Activated B cell treated with CpG ODN at 0.5 μM for 24 hours (primary cell): Measurements from ENCODE around the gene BANP. TPM values are rescaled to one million over a fixed set of nuclear protein-coding genes. Genes with fewer than 3 reads are reported as not detected.
"Not testable (repeated sequence)": the region's sequence is repeated elsewhere in the genome, so short reads cannot be mapped to it uniquely, and the experiment has no call there.

Experiments
- ATAC-seq: fragments of 200-7000 bp; cut with Tn5 transposase; one replicate; pipeline ENCODE4 v1.10.0; 2021; ENCODE audit warnings: low read depth, mild to moderate bottlenecking, moderate library complexity
- CTCF ChIA-PET: fragments of 350-600 bp; sonication (Branson Sonifier 250); formaldehyde crosslinking; loops from one replicate; lab custom pipeline; 2021; ENCODE audit warnings: antibody characterized with exemption; lab: Charles Lee
- POLR2A ChIA-PET: fragments of 350-600 bp; sonication (Branson Sonifier 250); formaldehyde crosslinking; loops from one replicate; lab custom pipeline; 2021; ENCODE audit warnings: antibody characterized with exemption; lab: Charles Lee
- DNase-seq: peaks from one replicate; pipeline ENCODE4 v3.0.0; 2022
- H3K27ac Mint-ChIP-seq: one replicate; pipeline ENCODE4 v1.8.0; 2020; ENCODE audit warnings: mixed read lengths
- H3K27me3 Mint-ChIP-seq: one replicate; pipeline ENCODE4 v1.8.0; 2021; ENCODE audit warnings: mixed read lengths
- H3K36me3 Mint-ChIP-seq: one replicate; pipeline ENCODE4 v1.8.0; 2021; ENCODE audit warnings: low read depth, mixed read lengths
- H3K4me1 Mint-ChIP-seq: one replicate; pipeline ENCODE4 v1.8.0; 2021; ENCODE audit warnings: mixed read lengths
- H3K4me3 Mint-ChIP-seq: one replicate; pipeline ENCODE4 v1.8.0; 2020; ENCODE audit warnings: mild to moderate bottlenecking, mixed read lengths
- H3K9me3 Mint-ChIP-seq: one replicate; pipeline ENCODE4 v1.8.0; 2020; ENCODE audit warnings: mixed read lengths
- intact Hi-C: fragments of 100-400 bp; cut with micrococcal nuclease; formaldehyde crosslinking; loops from one replicate; pipeline ENCODE4 v1.15.1; 2024
- total RNA-seq: library from RNA; stranded (reverse); gene quantifications from 2 replicates; pipeline ENCODE4 v1.2.3, GENCODE V29; 2022
- TF ChIP-seq, protein P1 (sequence below): fragments of 200-600 bp; IDR thresholded peaks from one replicate; pipeline ENCODE4 v1.8.0; 2022; ENCODE audit warnings: antibody characterized with exemption, mild to moderate bottlenecking

Gene BANP
- total RNA-seq, 1 donor from 2014 or later: 72.3 TPM

GRCh38 chr16:88084881-88085280 lies 133.6 kb downstream of the BANP start:
- peaks cover 21% of the 10 kb centered on the region for H3K36me3 Mint-ChIP-seq
- H3K27me3 Mint-ChIP-seq: no peaks in the 10 kb centered on the region
- POLR2A ChIA-PET: interaction anchor here (0.6 to 0.7 kb wide), 4 partner anchors 9 to 42 kb away, joined by 3 to 5 read pairs (median 3); no protein-coding TSS in a partner anchor
- ATAC-seq (no peak), DNase-seq (no peak)
- TF ChIP-seq, protein P1, sequence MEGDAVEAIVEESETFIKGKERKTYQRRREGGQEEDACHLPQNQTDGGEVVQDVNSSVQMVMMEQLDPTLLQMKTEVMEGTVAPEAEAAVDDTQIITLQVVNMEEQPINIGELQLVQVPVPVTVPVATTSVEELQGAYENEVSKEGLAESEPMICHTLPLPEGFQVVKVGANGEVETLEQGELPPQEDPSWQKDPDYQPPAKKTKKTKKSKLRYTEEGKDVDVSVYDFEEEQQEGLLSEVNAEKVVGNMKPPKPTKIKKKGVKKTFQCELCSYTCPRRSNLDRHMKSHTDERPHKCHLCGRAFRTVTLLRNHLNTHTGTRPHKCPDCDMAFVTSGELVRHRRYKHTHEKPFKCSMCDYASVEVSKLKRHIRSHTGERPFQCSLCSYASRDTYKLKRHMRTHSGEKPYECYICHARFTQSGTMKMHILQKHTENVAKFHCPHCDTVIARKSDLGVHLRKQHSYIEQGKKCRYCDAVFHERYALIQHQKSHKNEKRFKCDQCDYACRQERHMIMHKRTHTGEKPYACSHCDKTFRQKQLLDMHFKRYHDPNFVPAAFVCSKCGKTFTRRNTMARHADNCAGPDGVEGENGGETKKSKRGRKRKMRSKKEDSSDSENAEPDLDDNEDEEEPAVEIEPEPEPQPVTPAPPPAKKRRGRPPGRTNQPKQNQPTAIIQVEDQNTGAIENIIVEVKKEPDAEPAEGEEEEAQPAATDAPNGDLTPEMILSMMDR: no peak
- no peak overlapping the region for H3K27ac Mint-ChIP-seq
- H3K4me3 Mint-ChIP-seq: no peak overlapping the region
- peaks cover 2% of the 10 kb centered on the region for H3K4me1 Mint-ChIP-seq
- intact Hi-C loops: no loop called here
- CTCF ChIA-PET: no interaction called here
- H3K9me3 Mint-ChIP-seq: no peaks in the 10 kb centered on the region

- no peak overlapping the region for H3K27ac Mint-ChIP-seq
- peaks cover 3% of the 10 kb centered on the region for H3K4me1 Mint-ChIP-seq
- ChIA-PET CTCF (no interaction called here), POLR2A (no interaction called here)
- no peak overlapping the region for H3K4me3 Mint-ChIP-seq
- TF ChIP-seq, protein P1: no peak
- no peak for DNase-seq
- H3K36me3 Mint-ChIP-seq: peaks cover 11% of the 10 kb centered on the region
- no peak for ATAC-seq
- H3K27me3 Mint-ChIP-seq: no peaks in the 10 kb centered on the region
- intact Hi-C loops: no loop called here
- no peaks in the 10 kb centered on the region for H3K9me3 Mint-ChIP-seq
Observed at GRCh38 chr16:88086571-88087516, 135.6 kb downstream of the BANP start.

DNA sequence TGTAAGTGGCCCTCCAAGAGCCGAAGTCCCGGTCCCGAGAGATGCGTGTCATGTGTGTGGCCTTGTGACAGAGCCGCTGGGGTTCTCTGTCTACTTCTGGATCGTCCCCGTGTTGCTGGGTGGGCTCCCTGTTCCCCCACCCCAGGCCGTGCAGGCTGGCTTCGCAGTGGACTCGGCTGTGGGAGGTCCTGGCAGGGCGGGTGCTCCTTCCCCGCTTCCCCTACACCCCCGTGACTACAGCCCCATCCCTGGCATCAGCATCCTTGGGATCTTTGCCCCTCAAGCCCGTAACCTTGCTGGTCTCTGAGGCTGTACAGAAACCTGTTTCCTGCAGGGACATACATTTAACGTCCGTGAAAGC lies 136.3 kb downstream of the BANP start:
- no peak for ATAC-seq
- POLR2A ChIA-PET: no interaction called here
- intact Hi-C loops: no loop called here
- CTCF ChIA-PET: no interaction called here
- no peaks in the 10 kb centered on the region for H3K27me3 Mint-ChIP-seq
- no peak for DNase-seq
- H3K4me3 Mint-ChIP-seq: no peak overlapping the region
- H3K4me1 Mint-ChIP-seq: peaks cover 4% of the 10 kb centered on the region
- TF ChIP-seq, protein P1: no peak
- H3K36me3 Mint-ChIP-seq: peaks cover 8% of the 10 kb centered on the region
- no peak overlapping the region for H3K27ac Mint-ChIP-seq
- no peaks in the 10 kb centered on the region for H3K9me3 Mint-ChIP-seq

- H3K4me3 Mint-ChIP-seq: no peak overlapping the region
- CTCF ChIA-PET: no interaction called here
Observed at GRCh38 chr16:88088161-88088581, 136.9 kb downstream of the BANP start.

GRCh38 chr16:88088611-88089010 lies 137.4 kb downstream of the BANP start:
- H3K4me1 Mint-ChIP-seq, intact Hi-C loops, POLR2A ChIA-PET, H3K9me3 Mint-ChIP-seq, ATAC-seq, H3K4me3 Mint-ChIP-seq, H3K27me3 Mint-ChIP-seq, H3K36me3 Mint-ChIP-seq, CTCF ChIA-PET, H3K27ac Mint-ChIP-seq, DNase-seq: not testable (repeated sequence)

More at GRCh38 chr16:88088161-88088581, 136.9 kb downstream of the BANP start:
- TF ChIP-seq, protein P1: no peak
- POLR2A ChIA-PET: no interaction called here
- Mint-ChIP-seq H3K27me3 (no peaks in the 10 kb centered on the region), H3K27ac (no peak overlapping the region), H3K36me3 (peaks cover 2% of the 10 kb centered on the region), H3K4me1 (peaks cover 4% of the 10 kb centered on the region), H3K9me3 (no peaks in the 10 kb centered on the region)
- ATAC-seq (no peak), DNase-seq (no peak)
- intact Hi-C loops: no loop called here

DNA sequence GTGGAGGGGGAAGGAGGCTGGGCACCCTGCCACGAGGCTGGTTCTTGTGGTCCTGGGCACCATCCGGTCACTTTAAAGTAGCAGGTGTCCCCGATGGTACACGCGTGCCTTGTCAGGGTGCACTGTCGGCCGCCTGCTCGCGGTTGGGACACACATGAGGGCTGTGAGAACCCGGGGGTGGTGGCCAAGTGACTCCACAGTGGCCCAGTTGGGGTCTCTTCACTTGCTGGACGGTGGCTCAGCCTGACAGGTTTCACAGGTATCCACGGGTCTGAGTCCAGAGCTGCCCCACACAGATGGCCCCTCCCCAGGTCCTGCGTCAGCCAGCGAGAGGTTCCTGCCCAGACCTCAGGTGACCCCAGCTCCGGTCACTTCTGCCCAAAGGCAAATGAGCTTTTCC lies 137.8 kb downstream of the BANP start:
- H3K9me3 Mint-ChIP-seq, H3K4me1 Mint-ChIP-seq, CTCF ChIA-PET, ATAC-seq, H3K4me3 Mint-ChIP-seq, POLR2A ChIA-PET, H3K27ac Mint-ChIP-seq, H3K36me3 Mint-ChIP-seq, intact Hi-C loops, H3K27me3 Mint-ChIP-seq, DNase-seq: not testable (repeated sequence)

GRCh38 chr16:88089632-88090376 lies 138.6 kb downstream of the BANP start:
- DNase-seq, H3K27me3 Mint-ChIP-seq, ATAC-seq, H3K4me3 Mint-ChIP-seq, H3K36me3 Mint-ChIP-seq, H3K9me3 Mint-ChIP-seq, CTCF ChIA-PET, intact Hi-C loops, H3K4me1 Mint-ChIP-seq, H3K27ac Mint-ChIP-seq, POLR2A ChIA-PET: not testable (repeated sequence)

DNA sequence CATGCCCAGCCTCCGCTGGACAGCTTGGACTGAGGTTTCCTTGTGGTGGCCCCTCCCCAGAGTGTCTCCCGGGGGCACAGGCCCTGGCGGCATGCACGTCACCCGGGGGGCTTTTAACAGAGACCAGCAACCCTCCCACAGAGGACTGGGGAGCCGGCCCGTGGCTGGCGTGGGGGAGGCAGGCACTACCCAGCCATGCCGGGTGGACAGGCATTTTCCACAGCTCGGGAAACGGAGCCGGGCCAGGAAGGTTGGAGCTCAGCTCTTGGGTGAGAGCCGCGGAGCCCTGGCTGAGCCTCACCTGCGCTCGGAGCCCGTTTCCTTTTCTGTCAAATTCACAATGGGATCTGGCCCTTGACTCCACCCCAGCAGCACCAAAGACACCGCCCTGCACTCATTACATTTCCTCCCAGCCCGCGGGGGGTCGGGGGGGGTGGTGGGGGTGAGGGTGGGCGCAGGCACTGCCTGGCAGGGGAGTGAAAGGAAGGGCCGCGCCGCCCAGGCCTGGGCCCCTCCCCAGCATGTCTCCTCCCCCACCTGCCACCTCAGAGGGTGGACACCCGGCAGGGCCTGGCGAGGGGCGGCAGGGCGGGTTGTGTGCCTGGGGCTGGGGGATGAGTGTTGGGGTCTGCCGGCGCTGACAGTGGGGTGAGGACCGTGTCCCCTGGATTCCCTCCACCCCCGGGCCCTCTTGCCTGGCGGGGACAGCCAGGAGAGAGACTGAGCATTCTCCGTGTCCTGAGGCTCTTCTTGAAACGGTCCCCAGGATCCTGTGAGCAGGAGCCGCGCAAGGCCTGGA lies 139.3 kb downstream of the BANP start:
- H3K9me3 Mint-ChIP-seq, H3K4me1 Mint-ChIP-seq, H3K36me3 Mint-ChIP-seq, H3K27ac Mint-ChIP-seq, POLR2A ChIA-PET, DNase-seq, intact Hi-C loops, H3K27me3 Mint-ChIP-seq, CTCF ChIA-PET, H3K4me3 Mint-ChIP-seq, ATAC-seq: not testable (repeated sequence)
